HG03108 (cell line): ENCODE measurements around the gene KRT7.
"Not testable (repeated sequence)": the region's sequence is repeated elsewhere in the genome, so short reads cannot be mapped to it uniquely, and the experiment has no call there.

Experiments
- ATAC-seq: cut with Tn5 transposase; IDR thresholded peaks from one replicate; pipeline ENCODE4 v1.9.1; 2021; ENCODE audit warnings: moderate library complexity; ENCODE audit not compliant: unreplicated experiment

KRT7 gene

GRCh38 chr12:52277486-52278245 lies 44.6 kb downstream of the KRT7 start:
- no peak for ATAC-seq

- ATAC-seq: no peak
Observed at GRCh38 chr12:52278575-52279421, 45.8 kb downstream of the KRT7 start.

GRCh38 chr12:52279422-52280318 lies 46.6 kb downstream of the KRT7 start:
- ATAC-seq: no peak

GRCh38 chr12:52280319-52280795 lies 47.3 kb downstream of the KRT7 start:
- ATAC-seq: no peak

GRCh38 chr12:52280796-52281560 lies 47.9 kb downstream of the KRT7 start:
- ATAC-seq: no peak

GRCh38 chr12:52284562-52285171 lies 51.6 kb downstream of the KRT7 start:
- ATAC-seq: no peak

- ATAC-seq: no peak
Observed at GRCh38 chr12:52285172-52285745, 52.2 kb downstream of the KRT7 start.

GRCh38 chr12:52285851-52286530 lies 52.9 kb downstream of the KRT7 start:
- ATAC-seq: no peak

GRCh38 chr12:52286857-52287785 lies 54.1 kb downstream of the KRT7 start:
- not testable (repeated sequence) for ATAC-seq

GRCh38 chr12:52287816-52288805 lies 55.1 kb downstream of the KRT7 start:
- ATAC-seq: peak; percentile 88

GRCh38 chr12:52290483-52291134 lies 57.6 kb downstream of the KRT7 start:
- not testable (repeated sequence) for ATAC-seq

- ATAC-seq: no peak
Observed at GRCh38 chr12:52291267-52291935, 58.4 kb downstream of the KRT7 start, which contains the start of gene KRT81. KRT81 (minus strand) TSS chr12:52291534; CDS start chr12:52291465, 69 bp downstream.

- no peak for ATAC-seq
Observed at GRCh38 chr12:52293926-52294325, 60.9 kb downstream of the KRT7 start.

GRCh38 chr12:52294803-52295202 lies 61.8 kb downstream of the KRT7 start:
- no peak for ATAC-seq

GRCh38 chr12:52295663-52296062 lies 62.6 kb downstream of the KRT7 start:
- ATAC-seq: no peak
